ENCODE measurements around the gene CUZD1. TPM values are rescaled to one million over a fixed set of nuclear protein-coding genes. Genes with fewer than 3 reads are reported as not detected.
"Not testable (repeated sequence)": the region's sequence is repeated elsewhere in the genome, so short reads cannot be mapped to it uniquely, and the experiment has no call there.

Gene CUZD1
- polyA plus RNA-seq, 1 donor from 2014 or later = 1.0 TPM

GRCh38 chr10:122864194-122864592 lies 18.5 kb upstream of the CUZD1 start:
- Mint-ChIP-seq H3K9me3 (peaks cover 0 to 2% (median 0%) of the 10 kb centered on the region in 3 donors), H3K4me3 (no peak overlapping the region), H3K4me1 (peaks cover 7 to 23% (median 19%) of the 10 kb centered on the region in 3 donors), H3K27me3 (no peaks in the 10 kb centered on the region), H3K27ac (no peak overlapping the region), H3K36me3 (peaks cover 3% of the 10 kb centered on the region)

DNA sequence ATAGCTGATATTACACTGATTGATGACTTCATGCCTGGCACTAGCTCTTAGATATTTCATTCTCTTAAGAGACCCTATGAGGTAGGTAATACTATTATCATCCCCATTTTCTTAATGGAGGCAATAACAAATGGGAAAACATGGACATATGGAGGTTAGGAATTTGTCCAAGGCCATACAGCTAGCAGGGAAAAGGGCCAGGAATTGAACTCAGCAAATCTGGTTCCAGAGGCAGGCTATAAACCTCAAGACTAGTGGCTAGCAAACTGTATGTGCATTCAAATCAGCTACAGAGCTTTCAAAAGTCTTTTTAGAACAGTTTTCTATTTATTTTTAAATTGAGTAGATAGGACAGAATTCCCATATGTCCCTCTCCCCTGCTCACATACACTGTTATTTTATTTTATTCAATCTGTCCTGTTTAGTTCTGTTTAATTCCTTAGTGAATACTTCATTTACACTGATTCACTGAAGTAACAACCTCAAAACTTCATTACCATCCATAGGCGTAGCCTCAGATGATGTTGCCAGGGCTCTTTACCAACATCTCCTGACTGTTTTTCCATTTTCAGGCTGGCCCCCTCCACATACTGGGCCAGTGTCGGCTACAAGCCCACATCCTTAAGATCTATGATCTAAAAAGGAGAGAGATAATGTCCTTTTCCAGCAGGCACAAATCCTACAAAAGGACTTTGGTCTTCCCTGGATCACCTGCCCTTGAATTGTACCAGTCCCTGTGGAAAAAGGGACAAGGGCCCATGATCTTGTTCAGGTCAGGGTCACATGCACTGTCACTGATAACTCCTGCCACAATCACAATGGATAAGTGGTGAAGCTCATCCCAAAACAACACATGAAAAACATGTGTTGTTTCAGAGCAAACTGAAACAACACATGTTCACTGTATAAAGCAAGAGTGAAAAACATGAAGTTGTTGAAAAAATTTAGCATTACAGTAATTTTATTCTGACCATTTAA lies 17.8 kb upstream of the CUZD1 start:
- Mint-ChIP-seq H3K4me3 (no peak overlapping the region), H3K27ac (no peak overlapping the region), H3K4me1 (peaks cover 7 to 25% (median 19%) of the 10 kb centered on the region in 3 donors), H3K36me3 (peaks cover 3% of the 10 kb centered on the region), H3K9me3 (no peaks in the 10 kb centered on the region), H3K27me3 (no peaks in the 10 kb centered on the region)

DNA sequence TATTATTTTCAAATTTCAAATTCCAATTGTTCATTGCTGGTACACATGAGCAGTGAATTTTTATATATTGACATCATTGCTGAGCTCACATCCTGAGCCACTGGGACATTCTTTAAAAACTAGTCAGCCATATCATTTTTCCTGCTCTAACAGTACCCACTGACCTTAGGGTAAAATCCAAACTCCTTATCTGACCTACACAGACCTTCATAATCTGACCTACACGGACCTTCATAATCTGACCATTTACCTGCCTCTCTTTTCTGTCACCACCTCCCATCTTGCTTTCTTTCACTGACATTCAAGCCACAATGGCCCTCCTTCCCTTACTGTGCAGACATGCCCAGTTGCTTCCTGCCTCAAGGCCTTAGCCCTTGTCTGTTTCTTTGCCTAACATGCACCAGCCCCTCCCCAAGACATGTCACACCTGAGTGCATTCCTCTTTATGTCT lies 16.1 kb upstream of the CUZD1 start:
- Mint-ChIP-seq H3K4me3 (no peak overlapping the region), H3K27ac (no peak overlapping the region), H3K27me3 (no peaks in the 10 kb centered on the region), H3K9me3 (no peaks in the 10 kb centered on the region), H3K4me1 (peaks cover 7 to 20% (median 17%) of the 10 kb centered on the region in 3 donors), H3K36me3 (peaks cover 2% of the 10 kb centered on the region)

DNA sequence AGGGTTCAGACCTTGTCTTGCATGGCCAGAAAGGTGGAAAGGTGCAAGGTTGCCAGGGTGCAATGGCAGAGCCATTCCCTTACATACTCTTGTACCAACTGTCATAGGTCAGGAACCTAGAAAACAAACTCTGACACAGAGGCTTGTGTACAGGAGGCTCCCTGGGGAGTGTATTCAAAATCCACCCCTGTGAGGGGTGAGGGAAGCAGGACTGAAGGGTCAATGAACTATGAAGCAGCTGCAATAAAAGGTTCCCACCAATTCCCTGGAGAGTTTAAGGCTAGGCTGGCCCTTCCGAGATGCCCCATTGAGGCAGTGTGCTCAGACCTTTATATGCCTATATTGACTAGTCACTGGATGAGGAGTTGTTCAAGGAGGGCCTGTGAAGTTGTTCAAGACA lies 13.9 kb upstream of the CUZD1 start:
- peaks cover 7 to 16% (median 10%) of the 10 kb centered on the region in 3 donors for H3K4me1 Mint-ChIP-seq
- no peak overlapping the region for H3K27ac Mint-ChIP-seq
- H3K4me3 Mint-ChIP-seq = peak overlapping the region in 1 of 4 donors; percentile 68
- peaks cover 5% of the 10 kb centered on the region for H3K36me3 Mint-ChIP-seq
- H3K27me3 Mint-ChIP-seq = peaks cover 2% of the 10 kb centered on the region
- no peaks in the 10 kb centered on the region for H3K9me3 Mint-ChIP-seq

- H3K27ac Mint-ChIP-seq = not testable (repeated sequence)
Measured at GRCh38 chr10:122858042-122858441, 12.4 kb upstream of the CUZD1 start.

GRCh38 chr10:122856902-122857301 lies 11.2 kb upstream of the CUZD1 start:
- peaks cover 5% of the 10 kb centered on the region for H3K36me3 Mint-ChIP-seq
- peaks cover 0 to 5% (median 0%) of the 10 kb centered on the region in 3 donors for H3K9me3 Mint-ChIP-seq
- H3K4me1 Mint-ChIP-seq = peaks cover 3 to 10% (median 5%) of the 10 kb centered on the region in 3 donors
- H3K27me3 Mint-ChIP-seq = peaks cover 2% of the 10 kb centered on the region
- no peak overlapping the region for H3K4me3 Mint-ChIP-seq
- H3K27ac Mint-ChIP-seq = no peak overlapping the region

More at GRCh38 chr10:122858042-122858441, 12.4 kb upstream of the CUZD1 start:
- not testable (repeated sequence) for H3K9me3 Mint-ChIP-seq, H3K36me3 Mint-ChIP-seq, H3K27me3 Mint-ChIP-seq, H3K4me3 Mint-ChIP-seq
- peaks cover 6 to 13% (median 7%) of the 10 kb centered on the region in 3 donors for H3K4me1 Mint-ChIP-seq

DNA sequence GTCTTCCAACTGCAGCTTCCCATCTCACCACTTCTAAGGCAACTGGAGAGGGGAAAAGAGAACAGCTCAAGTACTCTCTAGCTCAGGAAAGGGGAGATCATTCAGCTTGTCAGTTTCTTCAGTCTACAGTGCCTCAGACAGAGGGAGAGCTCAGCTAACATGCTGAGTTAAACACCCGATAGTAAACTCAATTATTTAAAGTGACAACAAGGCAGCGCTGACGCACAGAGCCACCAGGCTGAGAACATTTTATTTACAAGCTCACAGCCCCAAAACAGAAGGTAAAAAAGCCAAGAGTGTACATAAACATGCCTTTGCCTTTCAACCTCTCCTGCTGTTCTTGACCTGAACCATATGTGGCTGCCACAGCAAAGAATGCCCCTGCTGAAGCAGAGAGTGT lies 10.1 kb upstream of the CUZD1 start:
- peaks cover 5% of the 10 kb centered on the region for H3K36me3 Mint-ChIP-seq
- H3K4me3 Mint-ChIP-seq = no peak overlapping the region
- H3K4me1 Mint-ChIP-seq = peaks cover 3 to 8% (median 5%) of the 10 kb centered on the region in 3 donors
- peaks cover 2% of the 10 kb centered on the region for H3K27me3 Mint-ChIP-seq
- H3K27ac Mint-ChIP-seq = no peak overlapping the region
- H3K9me3 Mint-ChIP-seq = peaks cover 0 to 5% (median 0%) of the 10 kb centered on the region in 3 donors

DNA sequence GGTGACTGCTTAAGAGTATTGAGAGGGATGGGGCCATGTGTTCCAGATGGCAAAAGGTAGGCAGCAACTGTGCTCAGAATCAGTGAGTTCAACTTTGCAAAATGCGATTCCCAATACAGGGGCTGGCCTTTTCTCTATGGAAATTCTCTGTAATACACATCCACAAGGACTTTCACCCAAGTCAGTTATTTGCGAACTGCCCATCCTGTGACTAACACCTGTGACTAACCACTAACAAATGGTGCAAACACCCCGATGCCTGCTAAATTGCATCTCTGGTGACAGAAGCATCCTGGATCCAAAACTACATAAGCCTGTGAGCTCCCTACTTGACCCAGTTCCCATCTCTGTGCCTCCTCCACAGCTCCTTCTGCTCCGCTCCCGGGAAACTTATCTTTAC lies 9.0 kb upstream of the CUZD1 start:
- peaks cover 2% of the 10 kb centered on the region for H3K27me3 Mint-ChIP-seq
- H3K4me1 Mint-ChIP-seq = peaks cover 0 to 3% (median 3%) of the 10 kb centered on the region in 3 donors
- no peak overlapping the region for H3K4me3 Mint-ChIP-seq
- H3K27ac Mint-ChIP-seq = peak overlapping the region in 1 of 3 donors; percentile 77
- H3K9me3 Mint-ChIP-seq = peaks cover 0 to 5% (median 0%) of the 10 kb centered on the region in 3 donors
- peaks cover 6% of the 10 kb centered on the region for H3K36me3 Mint-ChIP-seq

DNA sequence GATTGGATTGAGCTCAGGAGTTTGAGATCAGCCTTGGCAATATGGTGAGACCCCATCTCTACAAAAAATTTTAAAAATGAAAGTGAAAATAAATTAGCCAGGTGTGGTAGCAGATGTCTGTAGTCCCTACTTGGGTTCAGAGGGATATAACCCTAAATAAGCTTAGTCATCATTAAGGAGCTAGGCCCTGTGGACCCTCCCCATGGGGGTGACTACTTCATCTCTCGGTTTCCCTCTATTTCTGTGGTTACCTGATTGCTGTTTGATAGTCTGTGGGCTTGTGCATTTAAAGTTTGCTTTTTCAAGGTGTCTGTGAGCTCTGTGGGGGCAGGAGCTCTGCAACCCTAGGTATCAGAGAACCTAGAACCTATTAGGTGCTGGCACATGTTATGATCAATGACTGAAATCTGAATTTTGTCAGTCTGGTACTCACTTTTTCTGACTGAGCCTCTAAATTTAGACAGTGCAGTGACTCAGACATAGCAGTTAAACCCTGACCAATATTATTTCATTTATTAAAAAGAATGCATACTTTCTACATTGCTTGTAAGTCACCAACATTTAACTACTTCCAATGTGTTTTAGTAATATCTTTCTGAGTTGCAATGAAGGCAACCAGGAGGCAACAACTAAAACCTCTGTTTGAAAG lies 8.1 kb upstream of the CUZD1 start:
- H3K36me3 Mint-ChIP-seq = peaks cover 6% of the 10 kb centered on the region

GRCh38 chr10:122852261-122852660 lies 6.6 kb upstream of the CUZD1 start:
- peaks cover 0 to 5% (median 0%) of the 10 kb centered on the region in 3 donors for H3K9me3 Mint-ChIP-seq
- H3K36me3 Mint-ChIP-seq = peaks cover 6% of the 10 kb centered on the region
- no peak overlapping the region for H3K27ac Mint-ChIP-seq
- peaks cover 2% of the 10 kb centered on the region for H3K27me3 Mint-ChIP-seq
- H3K4me1 Mint-ChIP-seq = peaks cover 0 to 2% (median 0%) of the 10 kb centered on the region in 3 donors
- no peak overlapping the region for H3K4me3 Mint-ChIP-seq

More for the DNA sequence above, 8.1 kb upstream of the CUZD1 start:
- peaks cover 0 to 5% (median 0%) of the 10 kb centered on the region in 3 donors for H3K9me3 Mint-ChIP-seq
- peaks cover 2% of the 10 kb centered on the region for H3K27me3 Mint-ChIP-seq
- peak overlapping the region in 1 of 3 donors; percentile 5 for H3K27ac Mint-ChIP-seq
- H3K4me1 Mint-ChIP-seq = no peaks in the 10 kb centered on the region
- no peak overlapping the region for H3K4me3 Mint-ChIP-seq

- Mint-ChIP-seq H3K27ac (no peak overlapping the region), H3K4me3 (no peak overlapping the region), H3K27me3 (no peaks in the 10 kb centered on the region), H3K9me3 (peaks cover 0 to 8% (median 0%) of the 10 kb centered on the region in 3 donors), H3K36me3 (peaks cover 6% of the 10 kb centered on the region), H3K4me1 (peaks cover 0 to 2% (median 0%) of the 10 kb centered on the region in 3 donors)
Measured at GRCh38 chr10:122850705-122851640, 5.3 kb upstream of the CUZD1 start.

DNA sequence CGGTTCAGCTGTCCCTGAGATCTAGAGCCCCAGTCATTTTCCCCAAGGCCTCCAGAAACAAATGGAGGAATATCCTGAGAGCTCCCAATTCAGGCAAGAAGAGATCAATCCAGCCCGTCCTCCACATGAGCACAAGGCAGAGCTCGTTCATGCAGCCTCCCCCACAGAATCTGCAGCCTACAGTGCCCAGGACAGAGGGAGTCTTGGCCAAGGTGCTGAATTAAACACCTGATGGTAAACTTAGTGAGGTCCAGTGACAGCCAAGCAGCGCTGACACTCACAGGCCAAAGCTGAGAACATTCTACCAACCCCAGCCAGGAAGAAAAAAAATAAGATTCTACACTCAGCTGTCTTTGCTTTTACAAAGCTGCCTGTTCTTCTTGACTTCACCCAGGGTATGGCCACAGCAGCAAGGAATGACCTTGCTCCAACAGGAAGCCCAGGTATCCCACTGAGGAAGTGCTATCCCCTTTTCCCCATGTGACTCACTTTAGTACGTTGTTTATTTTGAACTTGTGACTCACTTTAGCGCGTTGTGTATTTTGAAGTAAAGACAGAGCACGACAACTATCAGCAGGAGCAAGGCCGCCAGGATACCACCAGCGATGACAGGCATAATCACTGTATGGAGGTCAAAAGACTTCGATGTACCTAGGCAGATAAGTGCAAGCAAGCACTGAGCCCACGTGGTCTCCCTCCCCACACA lies 4.4 kb upstream of the CUZD1 start:
- H3K4me3 Mint-ChIP-seq = no peak overlapping the region
- H3K27ac Mint-ChIP-seq = peak overlapping the region in 1 of 3 donors; percentile 74
- peaks cover 0 to 8% (median 0%) of the 10 kb centered on the region in 3 donors for H3K9me3 Mint-ChIP-seq
- H3K36me3 Mint-ChIP-seq = peaks cover 9% of the 10 kb centered on the region
- H3K4me1 Mint-ChIP-seq = peaks cover 0 to 2% (median 0%) of the 10 kb centered on the region in 3 donors
- H3K27me3 Mint-ChIP-seq = no peaks in the 10 kb centered on the region

GRCh38 chr10:122849090-122849489 lies 3.4 kb upstream of the CUZD1 start:
- Mint-ChIP-seq H3K9me3 (peaks cover 0 to 8% (median 0%) of the 10 kb centered on the region in 3 donors), H3K27me3 (no peaks in the 10 kb centered on the region), H3K4me1 (peaks cover 0 to 2% (median 0%) of the 10 kb centered on the region in 3 donors), H3K27ac (no peak overlapping the region), H3K36me3 (peaks cover 5% of the 10 kb centered on the region), H3K4me3 (no peak overlapping the region)

Measured in IgD-negative memory B cell (primary cell).